NT2/D1 (cell line): Measurements from ENCODE around the gene METTL1.

Experiments used
- SUZ12 ChIP-seq: IDR thresholded peaks from 2 replicates; pipeline ENCODE4 v1.6.1; 2011; ENCODE audit not compliant: insufficient read length, insufficient read depth; ENCODE audit errors: extremely low read depth
- YY1 ChIP-seq: IDR thresholded peaks from 2 replicates; pipeline ENCODE4 v1.6.1; 2011; ENCODE audit not compliant: insufficient read length, insufficient read depth
- ZNF274 ChIP-seq: IDR thresholded peaks from 2 replicates; pipeline ENCODE4 v1.6.1; 2011; ENCODE audit warnings: mild to moderate bottlenecking, low read depth, low read length

- TF ChIP-seq SUZ12 (no peak), ZNF274 (no peak), YY1 (no peak)
Measured at GRCh38 chr12:57745485-57745881, 26.4 kb downstream of the METTL1 start.
